NOMO-1 (cell line): ENCODE data around the gene RNF121.
A peak's percentile ranks its signal among the peaks of the same experiment; 100 is the strongest.

Source experiments
- DNase-seq, 2 experiments: peaks; one replicate each; lab custom pipeline; 2025; ENCODE audit not compliant: unreplicated experiment in 2 of 2; lab: John Stamatoyannopoulos, UW

The RNF121 gene

DNA sequence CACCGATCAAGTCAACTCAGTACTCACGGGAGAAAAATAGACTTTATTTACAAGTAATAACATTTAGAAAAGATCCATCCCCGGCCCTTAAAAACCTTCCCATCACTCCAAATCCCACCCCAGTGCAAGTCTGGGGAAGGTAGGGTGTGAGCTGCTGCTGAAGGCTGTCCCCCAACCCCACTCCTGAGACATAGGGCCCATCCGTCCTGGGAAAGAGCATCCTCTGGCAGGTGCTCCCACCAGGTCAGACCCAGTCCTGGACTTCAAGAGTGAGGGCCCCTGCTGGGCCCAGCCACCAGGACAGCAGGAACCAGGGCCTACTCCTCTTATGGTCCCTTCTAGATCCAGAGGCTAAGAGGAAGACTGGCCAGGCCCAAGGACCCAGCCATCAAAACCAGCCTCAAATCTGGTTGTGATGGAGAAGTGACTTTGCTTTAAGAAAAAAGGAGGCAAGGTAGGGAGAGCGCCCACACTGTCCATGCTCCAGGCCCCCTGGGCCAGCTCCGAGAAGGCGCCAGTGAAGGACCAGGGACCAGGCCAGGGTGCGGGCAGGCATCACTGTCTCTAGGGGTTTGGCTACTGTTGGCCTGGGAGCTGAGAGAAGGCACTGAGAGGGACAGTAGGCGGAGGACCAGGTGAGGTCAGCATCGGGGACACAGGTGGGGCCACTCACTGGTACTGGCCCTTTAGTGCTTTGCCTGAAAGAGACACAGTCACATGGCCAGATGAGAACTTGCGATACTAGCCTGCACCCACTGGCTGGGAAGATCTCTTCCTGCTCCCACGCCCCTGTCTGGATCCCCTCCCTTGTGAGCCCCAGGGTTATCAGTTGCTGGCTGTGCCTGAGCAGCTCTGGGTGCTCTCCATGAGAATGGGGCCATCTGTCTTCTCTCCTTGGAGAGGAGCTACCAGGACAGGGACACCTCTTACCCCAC, 74.3 kb downstream of the RNF121 start:
- DNase-seq: no peak

- DNase-seq: no peak
Measured at GRCh38 chr11:72003776-72004171, 74.9 kb downstream of the RNF121 start.

- no peak for DNase-seq
Measured at GRCh38 chr11:72004515-72005346, 75.9 kb downstream of the RNF121 start.

- DNase-seq: no peak
Measured at GRCh38 chr11:72005347-72006260, 76.8 kb downstream of the RNF121 start.

GRCh38 chr11:72006309-72007088, 77.7 kb downstream of the RNF121 start:
- DNase-seq: no peak

GRCh38 chr11:72007089-72007476, 78.2 kb downstream of the RNF121 start:
- no peak for DNase-seq

GRCh38 chr11:72007587-72007986, 78.7 kb downstream of the RNF121 start:
- DNase-seq: no peak

- no peak for DNase-seq
Measured at GRCh38 chr11:72008728-72009127, 79.9 kb downstream of the RNF121 start.

DNA sequence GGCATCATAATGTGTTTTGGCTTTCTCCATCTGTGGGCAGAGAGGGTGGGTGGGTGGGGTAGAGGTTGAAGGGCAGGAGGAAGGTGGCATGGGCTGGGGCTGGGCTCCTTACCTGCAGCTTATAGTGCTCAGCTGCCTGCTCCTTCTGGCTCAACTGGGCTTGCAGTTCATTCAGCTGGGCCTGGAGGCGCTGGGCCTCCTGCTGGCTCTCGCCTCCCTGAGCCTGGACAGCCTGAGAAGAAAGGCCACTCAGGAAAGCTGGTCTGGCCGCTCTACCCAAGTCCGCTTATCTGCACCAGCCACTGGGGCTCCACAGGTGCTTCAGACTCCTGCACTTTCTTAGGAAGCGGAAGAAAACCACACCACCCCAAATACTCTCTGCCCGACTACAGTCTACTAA, 80.3 kb downstream of the RNF121 start:
- DNase-seq: no peak

GRCh38 chr11:72010529-72011233, 81.8 kb downstream of the RNF121 start:
- DNase-seq: no peak

GRCh38 chr11:72012091-72012630, 83.3 kb downstream of the RNF121 start:
- no peak for DNase-seq

DNA sequence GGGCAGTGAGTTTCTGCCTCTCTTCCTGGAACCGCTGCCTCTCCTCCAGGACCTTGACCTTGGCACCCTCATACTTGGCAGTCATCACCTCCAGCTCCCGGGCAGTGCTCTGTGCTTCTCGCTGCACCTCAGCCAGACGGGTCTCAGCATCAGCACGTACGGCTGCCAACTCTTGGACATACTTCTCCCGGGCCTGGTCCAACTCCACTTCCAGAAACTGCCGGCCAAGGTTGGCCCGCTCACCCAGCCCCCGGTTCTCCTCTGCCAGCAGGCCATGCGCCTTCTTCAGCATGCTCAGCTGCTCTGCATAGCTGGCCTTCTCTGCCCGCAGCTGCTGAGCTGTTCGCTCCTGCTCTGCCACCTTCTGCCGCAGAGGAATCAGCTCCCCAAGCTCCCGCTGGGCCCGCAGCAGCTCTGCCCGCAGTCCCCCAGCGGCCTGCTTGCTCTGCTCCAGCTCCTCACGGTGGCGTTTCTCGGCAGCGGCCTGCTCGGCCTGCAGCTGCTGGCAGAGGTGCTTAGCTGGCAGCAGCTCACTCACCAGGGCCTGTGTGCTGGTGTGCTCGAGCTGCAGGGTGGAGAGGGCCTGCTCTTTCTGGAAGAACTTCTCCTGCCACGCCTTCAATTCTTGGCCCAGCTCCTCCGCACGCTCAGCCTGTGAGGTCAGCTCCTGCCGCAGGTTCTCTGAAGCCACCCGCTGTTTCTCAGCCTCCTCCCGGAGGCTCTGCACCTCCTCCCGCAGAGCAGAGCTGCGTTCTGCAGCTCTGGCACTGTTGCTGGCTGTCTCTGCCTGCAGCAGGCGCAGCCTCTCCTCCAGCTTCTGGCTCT, 84.3 kb downstream of the RNF121 start:
- no peak for DNase-seq

DNA sequence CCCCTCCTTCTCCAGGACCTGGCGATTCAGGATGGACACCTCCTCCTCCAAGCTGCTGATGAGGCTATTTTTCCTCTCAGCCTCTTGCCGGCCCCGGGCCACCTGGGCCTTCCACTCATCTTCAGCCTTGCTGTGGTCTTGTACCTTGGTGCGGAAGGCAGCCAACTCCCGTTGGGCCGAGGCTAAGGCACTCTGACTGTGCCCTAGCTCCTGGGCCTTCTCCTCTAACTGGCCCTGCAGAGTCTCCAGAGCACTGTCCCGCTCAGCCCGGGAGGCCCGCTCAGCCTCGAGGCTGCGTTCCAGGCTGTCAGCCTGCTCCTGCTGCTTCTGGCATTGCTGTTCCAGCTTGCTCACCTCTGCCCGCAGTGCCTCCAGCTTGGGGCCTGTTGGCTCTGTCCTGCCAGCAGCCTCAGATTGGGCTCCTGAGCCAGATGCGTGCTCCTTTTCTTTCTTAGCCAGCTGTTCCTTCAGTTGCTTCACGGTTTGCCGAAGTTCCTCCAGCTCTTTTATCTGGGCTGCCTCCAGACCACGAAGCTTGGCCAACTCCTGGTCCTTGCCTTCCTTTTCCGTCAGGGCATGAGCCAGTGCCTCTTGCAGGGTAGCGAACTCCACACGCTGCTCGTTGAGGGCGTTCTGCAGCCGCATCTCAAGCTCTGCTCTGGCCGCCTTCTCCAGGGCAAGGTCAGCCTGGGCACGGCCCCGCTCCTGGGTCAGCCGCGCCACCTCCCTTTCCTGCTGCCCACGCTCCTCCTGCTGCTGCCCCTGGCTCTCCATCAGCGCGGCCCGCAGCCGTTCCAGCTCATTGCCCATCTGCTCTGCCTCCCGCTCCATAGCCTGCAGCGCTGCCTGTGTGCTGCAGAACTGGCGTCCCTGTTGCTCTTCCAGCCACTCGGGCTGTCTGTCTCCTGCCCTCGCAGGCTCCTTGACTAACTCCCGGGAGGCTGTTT, 85.2 kb downstream of the RNF121 start:
- DNase-seq: no peak

- DNase-seq: no peak
Measured at GRCh38 chr11:72014761-72015320, 86.0 kb downstream of the RNF121 start.

- peak in 1 of 2 experiments; percentile 5 for DNase-seq
Measured at GRCh38 chr11:72015511-72016061, 86.7 kb downstream of the RNF121 start.

DNA sequence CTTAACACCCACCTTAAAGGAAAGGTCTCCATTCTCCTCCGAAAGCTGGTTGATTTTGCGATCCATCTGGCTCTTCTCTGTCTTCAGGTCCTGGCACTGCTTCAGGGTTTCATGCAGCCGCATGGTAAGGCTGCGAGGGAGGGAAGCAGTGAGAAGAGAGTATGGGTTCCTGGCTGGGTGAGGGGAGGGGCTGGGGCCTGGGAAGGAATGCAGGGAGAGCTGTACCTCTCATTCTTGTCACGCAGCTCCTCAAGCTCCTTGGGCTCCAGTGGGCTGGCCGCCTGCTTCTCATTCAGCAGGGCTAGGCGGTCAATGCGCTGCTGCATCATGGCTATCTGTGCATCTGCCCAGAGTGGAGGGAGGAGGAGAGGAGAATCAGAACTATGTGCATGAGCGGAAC, 89.3 kb downstream of the RNF121 start:
- DNase-seq: no peak
